ENCODE data around the gene NLK. TPM values are rescaled to one million over a fixed set of nuclear protein-coding genes. Genes with fewer than 3 reads are reported as not detected.

The NLK gene
- total RNA-seq, 1 donor from 2014 or later = 23.8 TPM

DNA sequence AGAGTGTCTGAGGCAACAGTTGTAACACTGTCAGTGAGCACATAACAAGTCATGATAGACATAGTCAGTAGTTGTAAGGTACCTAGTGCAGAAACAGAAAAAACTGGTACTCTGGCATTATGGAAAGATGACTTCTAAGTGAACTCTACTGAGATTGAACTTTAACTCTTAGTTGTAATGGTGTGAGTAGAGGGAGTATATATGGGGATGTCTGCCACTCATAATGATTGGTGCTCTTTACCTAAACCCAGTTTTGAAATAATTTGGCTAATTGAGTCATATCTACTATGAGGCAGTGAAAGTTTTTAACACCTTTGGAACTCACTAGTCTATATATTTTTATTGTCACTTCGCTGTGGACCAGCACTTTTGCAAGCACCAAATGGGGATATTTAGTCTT, 6.6 kb downstream of the NLK start:
- Histone ChIP-seq H3K27ac (no peak overlapping the region), H3K27me3 (ENCODE audit: low read depth) (no peaks in the 10 kb centered on the region), H3K9me3 (no peaks in the 10 kb centered on the region), H3K36me3 (no peaks in the 10 kb centered on the region), H3K4me3 (no peak overlapping the region), H3K4me1 (peaks cover 35% of the 10 kb centered on the region)
- TF ChIP-seq, protein P1, sequence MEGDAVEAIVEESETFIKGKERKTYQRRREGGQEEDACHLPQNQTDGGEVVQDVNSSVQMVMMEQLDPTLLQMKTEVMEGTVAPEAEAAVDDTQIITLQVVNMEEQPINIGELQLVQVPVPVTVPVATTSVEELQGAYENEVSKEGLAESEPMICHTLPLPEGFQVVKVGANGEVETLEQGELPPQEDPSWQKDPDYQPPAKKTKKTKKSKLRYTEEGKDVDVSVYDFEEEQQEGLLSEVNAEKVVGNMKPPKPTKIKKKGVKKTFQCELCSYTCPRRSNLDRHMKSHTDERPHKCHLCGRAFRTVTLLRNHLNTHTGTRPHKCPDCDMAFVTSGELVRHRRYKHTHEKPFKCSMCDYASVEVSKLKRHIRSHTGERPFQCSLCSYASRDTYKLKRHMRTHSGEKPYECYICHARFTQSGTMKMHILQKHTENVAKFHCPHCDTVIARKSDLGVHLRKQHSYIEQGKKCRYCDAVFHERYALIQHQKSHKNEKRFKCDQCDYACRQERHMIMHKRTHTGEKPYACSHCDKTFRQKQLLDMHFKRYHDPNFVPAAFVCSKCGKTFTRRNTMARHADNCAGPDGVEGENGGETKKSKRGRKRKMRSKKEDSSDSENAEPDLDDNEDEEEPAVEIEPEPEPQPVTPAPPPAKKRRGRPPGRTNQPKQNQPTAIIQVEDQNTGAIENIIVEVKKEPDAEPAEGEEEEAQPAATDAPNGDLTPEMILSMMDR (IDR thresholded peaks at IDR 0.05) = no peak
- DNase-seq = no peak
- no peak for ATAC-seq
- intact Hi-C loops (cut with DNase I) = loop anchor here (10.0 kb wide), 1 partner anchor 256 kb away; no protein-coding TSS in a partner anchor

DNA sequence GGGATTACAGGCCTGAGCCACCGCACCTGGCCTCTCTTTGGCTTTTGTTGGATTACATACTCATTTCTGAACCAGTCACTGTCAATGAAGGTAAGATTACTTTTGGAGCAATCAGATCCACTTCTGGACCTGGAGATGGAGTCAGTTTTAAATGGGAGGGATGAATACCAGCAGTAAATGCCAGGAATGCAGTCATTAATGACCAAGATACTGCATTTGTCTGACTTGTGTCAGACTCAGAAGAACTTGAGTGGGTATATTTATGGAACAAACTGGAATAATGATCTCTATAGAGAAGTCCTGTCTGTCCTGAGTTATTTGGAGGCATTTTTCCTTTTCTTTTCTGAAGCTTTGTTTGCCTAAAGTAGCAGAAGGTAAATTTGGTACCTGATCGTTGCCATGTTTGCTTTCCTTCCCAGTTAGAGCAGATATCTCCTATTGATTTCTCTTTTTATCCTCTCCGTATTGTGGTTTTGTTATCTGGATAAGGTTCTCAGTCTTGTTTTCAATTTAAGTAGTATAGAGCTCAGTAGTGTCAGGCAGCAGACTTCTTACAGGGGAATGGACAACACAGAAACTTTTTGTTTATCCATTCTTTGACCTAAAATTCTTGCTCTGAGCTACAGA, 10.7 kb downstream of the NLK start:
- Histone ChIP-seq H3K36me3 (no peaks in the 10 kb centered on the region), H3K9me3 (no peaks in the 10 kb centered on the region), H3K4me3 (no peak overlapping the region), H3K27ac (no peak overlapping the region), H3K27me3 (ENCODE audit: low read depth) (no peaks in the 10 kb centered on the region), H3K4me1 (peaks cover 47% of the 10 kb centered on the region)
- TF ChIP-seq, protein P1 (IDR thresholded peaks at IDR 0.05) = no peak
- ATAC-seq = no peak
- DNase-seq = no peak
- intact Hi-C loops (cut with DNase I) = no loop called here

DNA sequence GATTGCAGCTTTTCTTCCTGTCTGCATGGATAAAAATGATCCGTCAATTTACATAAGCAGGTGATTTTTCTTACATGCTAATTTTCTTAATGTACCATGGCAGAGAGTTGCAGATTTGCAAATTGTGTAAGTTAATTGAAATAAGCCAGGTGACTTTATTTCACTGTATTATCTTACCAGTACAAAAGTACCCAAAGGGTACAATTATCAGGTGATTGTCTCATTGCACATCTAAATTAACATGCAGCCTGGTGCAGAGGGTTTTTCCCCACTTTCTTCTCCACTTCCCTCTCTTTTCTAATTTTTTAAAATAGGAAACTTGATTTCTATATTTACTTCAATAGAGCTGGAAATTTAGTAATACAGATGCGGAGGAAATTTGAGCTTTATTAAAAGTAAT, 11.2 kb downstream of the NLK start:
- no peaks in the 10 kb centered on the region for H3K9me3 ChIP-seq
- no peaks in the 10 kb centered on the region for H3K36me3 ChIP-seq
- H3K27ac ChIP-seq = no peak overlapping the region
- ATAC-seq (no peak), DNase-seq (no peak)
- no peak overlapping the region for H3K4me3 ChIP-seq
- intact Hi-C loops (cut with DNase I) = no loop called here
- TF ChIP-seq, protein P1 (IDR thresholded peaks at IDR 0.05) = no peak
- H3K4me1 ChIP-seq = peaks cover 53% of the 10 kb centered on the region
- no peaks in the 10 kb centered on the region for H3K27me3 ChIP-seq (ENCODE audit: low read depth)

DNA sequence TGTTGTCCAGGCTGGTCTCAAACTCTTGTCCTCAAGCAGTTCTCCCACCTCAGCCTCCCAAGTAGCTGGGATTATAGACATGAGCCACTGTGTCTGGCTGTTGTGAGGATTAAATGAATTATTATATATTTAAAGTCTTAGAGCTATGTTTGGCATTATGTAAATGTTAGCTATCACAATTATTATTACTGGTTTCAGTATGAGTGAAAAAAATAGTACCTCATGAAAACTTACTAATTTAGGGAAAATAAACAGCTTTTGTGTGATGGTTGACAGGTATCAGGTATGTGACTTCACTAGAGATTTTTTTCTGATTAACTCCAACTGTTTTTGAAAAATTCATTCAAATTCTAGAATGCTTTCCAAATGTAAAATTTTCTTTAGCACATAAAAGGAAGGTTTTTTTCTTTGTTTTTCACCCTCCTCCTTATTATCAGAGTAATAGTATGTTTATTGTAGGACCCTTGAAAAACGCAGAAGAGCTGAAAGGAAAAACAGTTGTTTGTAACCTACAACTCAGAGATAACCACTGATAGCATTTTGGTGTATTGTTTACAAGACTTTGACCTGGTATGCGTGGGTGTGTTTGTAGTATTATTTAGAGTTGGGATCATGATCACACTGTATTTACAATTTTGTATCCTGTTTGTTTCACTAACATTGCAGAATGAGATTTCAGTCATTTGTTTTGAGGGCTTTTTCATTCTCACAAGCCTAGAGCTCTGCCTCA, 13.2 kb downstream of the NLK start:
- Histone ChIP-seq H3K36me3 (no peaks in the 10 kb centered on the region), H3K4me3 (no peak overlapping the region), H3K9me3 (no peaks in the 10 kb centered on the region), H3K27me3 (ENCODE audit: low read depth) (no peaks in the 10 kb centered on the region), H3K27ac (no peak overlapping the region), H3K4me1 (peaks cover 60% of the 10 kb centered on the region)
- ATAC-seq (no peak), DNase-seq (no peak)
- TF ChIP-seq, protein P1 (IDR thresholded peaks at IDR 0.05) = no peak
- intact Hi-C loops (cut with DNase I) = no loop called here

DNA sequence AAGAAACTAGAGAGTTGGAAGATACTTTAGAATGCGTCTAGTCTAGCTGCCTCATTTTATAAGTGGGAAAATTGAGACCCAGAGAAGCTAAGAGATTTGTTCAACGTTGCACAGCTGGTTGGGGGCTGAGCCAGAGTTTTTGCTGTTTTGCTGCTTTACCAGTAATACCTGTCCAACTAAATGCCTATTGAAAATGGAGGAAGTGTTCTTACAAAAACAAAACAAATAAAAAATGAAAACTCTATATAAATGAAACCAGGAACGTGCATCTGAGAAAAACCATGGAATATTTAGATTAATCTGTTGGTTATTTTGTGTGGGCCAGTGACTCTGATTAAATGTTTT, 13.8 kb downstream of the NLK start:
- intact Hi-C loops (cut with DNase I) = no loop called here
- Histone ChIP-seq H3K9me3 (no peaks in the 10 kb centered on the region), H3K4me3 (no peak overlapping the region), H3K27ac (no peak overlapping the region), H3K27me3 (ENCODE audit: low read depth) (no peaks in the 10 kb centered on the region), H3K4me1 (peaks cover 60% of the 10 kb centered on the region), H3K36me3 (no peaks in the 10 kb centered on the region)
- ATAC-seq = no peak
- TF ChIP-seq, protein P1 (IDR thresholded peaks at IDR 0.05) = no peak
- no peak for DNase-seq

All from lower lobe of right lung (tissue), 2 donors.